HCT116 (cell line): ENCODE data around the gene OPRL1. TPM values are rescaled to one million over a fixed set of nuclear protein-coding genes. Genes with fewer than 3 reads are reported as not detected.

Experiments used
- ATAC-seq: fragments of 200-7000 bp; cut with Tn5 transposase; 2 replicates; pipeline ENCODE4 v1.9.1; 2020; ENCODE audit warnings: mild to moderate bottlenecking, moderate library complexity
- BruUV-seq: library from RNA; stranded (reverse); fragments of 400-500 nt; replicated peaks from 2 replicates; lab custom pipeline; 2021; lab: Mats Ljungman, UMichigan
- CTCF ChIA-PET: fragments of 300-600 bp; sonication (Branson Sonifier 250); formaldehyde crosslinking; loops from one replicate; lab custom pipeline; 2021; ENCODE audit warnings: antibody characterized with exemption; lab: Charles Lee
- POLR2A ChIA-PET: fragments of 300-600, 350-600 bp; sonication (Branson Sonifier 250); formaldehyde crosslinking; loops from one replicate; lab custom pipeline; 2021; ENCODE audit warnings: antibody characterized with exemption; lab: Charles Lee
- RAD21 ChIA-PET, 2 experiments: fragments of 300-600 bp; sonication (Branson Sonifier 250); formaldehyde crosslinking; loops; one replicate each; lab custom pipeline; 2023; ENCODE audit warnings: low total read pairs in 2 of 2; ENCODE audit not compliant: uncharacterized antibody in 2 of 2, unreplicated experiment in 2 of 2, low non-redundant PET in 1 of 2; lab: Charles Lee
- DNase-seq: peaks from one replicate; pipeline ENCODE4 v3.0.0-alpha.2; 2010; ENCODE audit warnings: low read depth, low spot score
- H2AFZ ChIP-seq: fragments of 200-600 bp; shearing (Covaris generic), sonication (generic); 2 replicates; pipeline ENCODE4 v1.6.1; 2017; ENCODE audit warnings: low read depth, mixed run types, mixed read lengths, antibody characterized with exemption, low read length; ENCODE audit not compliant: poor library complexity, severe bottlenecking
- H3K27ac ChIP-seq: 2 replicates; pipeline ENCODE4 v1.5.1; 2012; ENCODE audit warnings: low read depth, low read length
- H3K27me3 ChIP-seq: fragments of 200-600 bp; sonication (generic); 2 replicates; pipeline ENCODE4 v1.6.1; 2016; ENCODE audit warnings: mixed run types, low read length, mixed read lengths; ENCODE audit not compliant: insufficient read depth
- H3K36me3 ChIP-seq, 2 experiments: fragments of 200-500 bp in 1 of 2; fragments of 200-600 bp in 1 of 2; sonication (Bioruptor generic) in 1 of 2; sonication (generic) in 1 of 2; 2 replicates each; pipeline versions ENCODE4 v1.5.1 to v1.6.1; 2014 to 2016; ENCODE audit warnings: low read length in 2 of 2, inconsistent platforms in 1 of 2, mixed read lengths in 1 of 2, mixed run types in 1 of 2; ENCODE audit not compliant: insufficient read depth in 2 of 2, control insufficient read depth in 1 of 2
- H3K4me1 ChIP-seq, 2 experiments: fragments of 200-600 bp in 1 of 2; sonication (generic) in 1 of 2; 2 replicates each; pipeline versions ENCODE4 v1.5.1 to v1.6.1; 2012 to 2017; ENCODE audit warnings: low read length in 2 of 2, inconsistent platforms in 1 of 2, mild to moderate bottlenecking in 1 of 2, mixed read lengths in 1 of 2, mixed run types in 1 of 2, moderate library complexity in 1 of 2; ENCODE audit not compliant: insufficient read depth in 2 of 2, control insufficient read depth in 1 of 2
- H3K4me2 ChIP-seq: fragments of 200-600 bp; sonication (generic); 2 replicates; pipeline ENCODE4 v1.6.1; 2017; ENCODE audit warnings: mixed run types, low read length, mixed read lengths
- H3K4me3 ChIP-seq, 2 experiments: fragments of 200-600 bp in 1 of 2; sonication (generic) in 1 of 2; replicated peaks in 1 of 2; 2 replicates each; pipeline ENCODE4 v1.5.1; 2011 to 2016; ENCODE audit warnings: low read length in 2 of 2, control low read depth in 1 of 2, low read depth in 1 of 2, mild to moderate bottlenecking in 1 of 2, mixed read lengths in 1 of 2, mixed run types in 1 of 2
- H3K79me2 ChIP-seq: fragments of 200-600 bp; sonication (generic); 2 replicates; pipeline ENCODE4 v1.6.1; 2017; ENCODE audit warnings: mild to moderate bottlenecking, mixed run types, low read length, moderate library complexity, mixed read lengths; ENCODE audit not compliant: insufficient read depth
- H3K9ac ChIP-seq: fragments of 200-600 bp; sonication (generic); 2 replicates; pipeline ENCODE4 v1.6.1; 2016; ENCODE audit warnings: low read length, mixed read lengths
- H3K9me2 ChIP-seq: fragments of 200-600 bp; sonication (generic), shearing (Covaris generic); 2 replicates; pipeline ENCODE4 v1.6.1; 2017; ENCODE audit warnings: mixed run types, mild to moderate bottlenecking, moderate library complexity; ENCODE audit not compliant: insufficient read depth
- H3K9me3 ChIP-seq, 2 experiments: fragments of 200-500 bp in 1 of 2; fragments of 200-600 bp in 1 of 2; sonication (Bioruptor generic) in 1 of 2; sonication (generic) in 1 of 2; 2 replicates each; pipeline ENCODE4 v1.6.1; 2014 to 2017; ENCODE audit warnings: low read length in 2 of 2, mixed read lengths in 2 of 2, inconsistent platforms in 1 of 2, low read depth in 1 of 2, mild to moderate bottlenecking in 1 of 2, mixed run types in 1 of 2, moderate library complexity in 1 of 2; ENCODE audit not compliant: control insufficient read depth in 1 of 2, insufficient read depth in 1 of 2
- H4K20me1 ChIP-seq: fragments of 200-600 bp; sonication (generic), shearing (Covaris generic); 2 replicates; pipeline ENCODE4 v1.6.1; 2017; ENCODE audit warnings: mixed run types, mild to moderate bottlenecking, moderate library complexity; ENCODE audit not compliant: insufficient read depth
- ATF3 ChIP-seq: IDR thresholded peaks from 2 replicates; pipeline ENCODE4 v1.6.1; 2012
- CBX3 ChIP-seq: IDR thresholded peaks from 2 replicates; pipeline ENCODE4 v1.6.1; 2012; ENCODE audit warnings: low read depth
- ELF1 ChIP-seq: IDR thresholded peaks from 2 replicates; pipeline ENCODE4 v1.6.1; 2012; ENCODE audit warnings: low read depth, borderline replicate concordance
- EZH2phosphoT487 ChIP-seq: fragments of 200-600 bp; IDR thresholded peaks from 2 replicates; pipeline ENCODE4 v1.6.1; 2018; ENCODE audit warnings: antibody characterized with exemption, borderline replicate concordance
- JUND ChIP-seq: IDR thresholded peaks from 2 replicates; pipeline ENCODE4 v1.6.1; 2012
- MAX ChIP-seq: IDR thresholded peaks from 2 replicates; pipeline ENCODE4 v1.6.1; 2012
- POLR2AphosphoS5 ChIP-seq: IDR thresholded peaks from 2 replicates; pipeline ENCODE4 v1.6.1; 2011; ENCODE audit warnings: mild to moderate bottlenecking, low read depth, low read length, moderate library complexity
- RAD21 ChIP-seq: IDR thresholded peaks from 2 replicates; pipeline ENCODE4 v1.6.1; 2012; ENCODE audit warnings: low read depth, mild to moderate bottlenecking
- SIN3A ChIP-seq: IDR thresholded peaks from 2 replicates; pipeline ENCODE4 v1.6.1; 2012; ENCODE audit warnings: low read depth
- SP1 ChIP-seq: IDR thresholded peaks from 2 replicates; pipeline ENCODE4 v1.6.1; 2012; ENCODE audit warnings: low read depth
- SRF ChIP-seq: IDR thresholded peaks from 2 replicates; pipeline ENCODE4 v1.6.1; 2012; ENCODE audit warnings: low read depth
- YY1 ChIP-seq: IDR thresholded peaks from 2 replicates; pipeline ENCODE4 v1.6.1; 2011; ENCODE audit warnings: low read length, low read depth, moderate library complexity, mild to moderate bottlenecking; ENCODE audit not compliant: insufficient replicate concordance; ENCODE audit errors: extremely low read depth
- ZFX ChIP-seq: fragments of 450-650 bp; IDR thresholded peaks from 2 replicates; pipeline ENCODE4 v1.6.1; 2017
- intact Hi-C: fragments of 100-400 bp; cut with micrococcal nuclease; formaldehyde crosslinking; loops from 2 replicates; pipeline ENCODE4 v1.10.0; 2022
- total RNA-seq: library from RNA; stranded (reverse); gene quantifications from one replicate; pipeline ENCODE4 v1.2.1, GENCODE V29; 2021; ENCODE audit not compliant: unreplicated experiment

Gene OPRL1
- total RNA-seq, 1 experiment from 2014 or later: 1.6 TPM

GRCh38 chr20:64138276-64138815 is 58.5 kb downstream of the OPRL1 start:
- no peaks in the 10 kb centered on the region for H3K36me3 ChIP-seq
- ATAC-seq (no peak), DNase-seq (no peak)
- H3K9me3 ChIP-seq: peaks cover 0 to 4% of the 10 kb centered on the region in 2 experiments; a peak in 2 of 4 replicates
- H3K27ac ChIP-seq: no peak overlapping the region
- POLR2A ChIA-PET: no interaction called here
- TF ChIP-seq ATF3: no peak
- no peak for TF ChIP-seq SRF
- TF ChIP-seq EZH2phosphoT487: no peak
- no peak for TF ChIP-seq POLR2AphosphoS5
- TF ChIP-seq ZFX: no peak
- no TSS peak for BruUV-seq
- H3K4me1 ChIP-seq: no peaks in the 10 kb centered on the region
- H3K9ac ChIP-seq: no peak overlapping the region
- H2AFZ ChIP-seq: no peak overlapping the region
- no peaks in the 10 kb centered on the region for H3K27me3 ChIP-seq
- no peaks in the 10 kb centered on the region for H4K20me1 ChIP-seq
- CTCF ChIA-PET: no interaction called here
- intact Hi-C loops: no loop called here
- no peak overlapping the region for H3K4me3 ChIP-seq
- H3K9me2 ChIP-seq: no peaks in the 10 kb centered on the region
- H3K79me2 ChIP-seq: no peaks in the 10 kb centered on the region
- RAD21 ChIA-PET: no interaction called here
- H3K4me2 ChIP-seq: no peak overlapping the region

- no peak for TF ChIP-seq MAX
- no peak for TF ChIP-seq ELF1
- no peak for TF ChIP-seq CBX3
- no peak for TF ChIP-seq JUND
- no peak for TF ChIP-seq SP1
- TF ChIP-seq YY1: no peak
- TF ChIP-seq SIN3A: no peak
- TF ChIP-seq RAD21: no peak
- TF ChIP-seq, all 23 proteins: peak for 0
- H3K79me2 ChIP-seq: no peaks in the 10 kb centered on the region
- H3K27ac ChIP-seq: no peak overlapping the region
- CTCF ChIA-PET: no interaction called here
- no peaks in the 10 kb centered on the region for H3K27me3 ChIP-seq
- H3K36me3 ChIP-seq: no peaks in the 10 kb centered on the region
- no peak overlapping the region for H3K4me3 ChIP-seq
- POLR2A ChIA-PET: no interaction called here
- peaks cover 4 to 15% of the 10 kb centered on the region in 2 experiments; a peak in 2 of 4 replicates for H3K9me3 ChIP-seq
- H4K20me1 ChIP-seq: no peaks in the 10 kb centered on the region
- intact Hi-C loops: no loop called here
- ATAC-seq (no peak), DNase-seq (no peak)
- RAD21 ChIA-PET: no interaction called here
- no TSS peak for BruUV-seq
- no peak overlapping the region for H2AFZ ChIP-seq
- no peaks in the 10 kb centered on the region for H3K9me2 ChIP-seq
- H3K4me2 ChIP-seq: no peak overlapping the region
- no peaks in the 10 kb centered on the region for H3K4me1 ChIP-seq
- H3K9ac ChIP-seq: no peak overlapping the region
Observed at GRCh38 chr20:64139199-64140060, 59.5 kb downstream of the OPRL1 start.
